Ramos (cell line): ENCODE results near the gene SCG2.

Source experiments
- in situ Hi-C: fragments of 300-500 bp; cut with MboI; formaldehyde crosslinking; loops from one replicate; pipeline ENCODE4 v1.14.3; 2022; ENCODE audit warnings: low sequenced_read_pairs; ENCODE audit not compliant: unreplicated experiment

Gene SCG2

DNA sequence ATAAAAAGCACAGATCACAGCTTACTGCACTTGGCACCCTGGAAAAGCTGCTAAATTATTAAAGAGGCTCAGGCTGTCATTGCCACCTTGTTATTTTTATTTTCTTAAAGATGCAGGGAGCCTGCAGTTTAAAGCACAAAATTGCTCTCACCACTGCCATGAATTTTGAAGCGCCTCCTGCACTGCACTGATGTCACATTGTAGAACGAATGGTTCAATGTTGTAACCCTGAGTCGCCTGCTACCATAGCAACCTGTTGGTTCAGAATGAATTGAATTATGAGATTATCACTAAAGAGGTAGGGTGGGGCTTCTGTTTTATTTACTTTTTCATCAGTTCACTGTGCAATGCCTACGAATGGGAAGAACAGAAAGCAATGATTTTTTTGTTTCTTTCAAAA, 16.5 kb downstream of the SCG2 start:
- in situ Hi-C loops = no loop called here

GRCh38 chr2:223582001-223582400, 20.2 kb downstream of the SCG2 start:
- in situ Hi-C loops = no loop called here

DNA sequence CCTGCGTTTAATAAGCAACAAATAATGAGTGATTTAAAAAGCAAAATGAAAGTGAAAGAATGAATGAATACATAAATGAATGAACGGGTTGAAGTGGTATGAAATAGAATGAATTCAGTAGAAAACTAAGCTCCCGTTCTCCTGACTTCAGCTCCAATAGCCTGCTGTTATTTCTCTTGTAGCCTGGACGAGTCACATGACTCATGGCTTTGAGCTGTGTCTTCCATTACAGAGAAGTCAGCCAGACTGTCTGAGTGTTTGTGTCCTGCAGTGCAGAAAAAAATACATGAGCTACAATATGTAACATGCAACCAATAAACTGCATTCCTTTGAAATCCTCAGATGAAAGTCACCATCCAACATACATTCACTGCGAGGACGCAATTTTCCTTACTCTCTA, 21.2 kb downstream of the SCG2 start:
- in situ Hi-C loops = no loop called here

GRCh38 chr2:223578846-223579245, 23.3 kb downstream of the SCG2 start:
- in situ Hi-C loops = no loop called here

GRCh38 chr2:223576873-223577272, 25.3 kb downstream of the SCG2 start:
- in situ Hi-C loops = no loop called here

GRCh38 chr2:223570784-223571183, 31.4 kb downstream of the SCG2 start:
- in situ Hi-C loops = no loop called here

DNA sequence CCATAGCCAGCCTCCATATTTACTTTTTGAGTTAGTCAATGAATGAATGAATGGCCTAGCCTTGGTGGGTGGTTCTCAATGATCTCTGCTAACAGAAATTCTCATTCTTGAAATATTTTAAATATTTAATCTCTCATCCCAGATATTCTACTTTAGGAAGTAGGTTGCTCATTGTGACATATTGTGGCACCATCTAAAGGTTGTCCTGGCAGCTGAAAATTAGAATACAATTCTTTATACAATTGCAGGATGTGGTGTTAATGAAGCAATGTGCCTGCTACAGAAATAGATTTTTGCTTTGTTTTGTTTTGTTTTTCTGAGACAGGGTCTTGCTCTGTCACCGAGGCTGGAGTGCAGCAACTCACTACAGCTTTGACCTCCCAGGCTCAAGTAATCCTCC, 35.8 kb downstream of the SCG2 start:
- in situ Hi-C loops = no loop called here

DNA sequence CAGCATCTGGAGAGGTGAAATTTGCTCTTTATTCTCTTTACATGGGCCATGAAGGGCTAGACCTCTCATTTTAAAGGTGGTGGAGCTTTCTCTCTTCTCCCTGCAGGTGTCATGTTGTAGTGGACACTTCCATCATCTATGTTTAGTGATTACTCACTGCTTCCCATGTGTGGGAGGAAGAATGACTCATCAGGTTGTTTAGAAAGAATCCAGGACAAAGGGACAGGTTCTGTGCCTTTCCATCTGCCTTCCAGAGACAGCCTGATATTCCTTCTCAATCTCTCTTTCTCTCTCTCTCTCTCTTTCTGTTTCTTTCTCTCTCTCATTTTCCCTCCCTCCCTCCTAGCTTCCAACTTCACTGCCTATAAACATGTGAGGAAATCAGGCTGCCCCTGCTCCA, 38.7 kb downstream of the SCG2 start:
- in situ Hi-C loops = no loop called here

DNA sequence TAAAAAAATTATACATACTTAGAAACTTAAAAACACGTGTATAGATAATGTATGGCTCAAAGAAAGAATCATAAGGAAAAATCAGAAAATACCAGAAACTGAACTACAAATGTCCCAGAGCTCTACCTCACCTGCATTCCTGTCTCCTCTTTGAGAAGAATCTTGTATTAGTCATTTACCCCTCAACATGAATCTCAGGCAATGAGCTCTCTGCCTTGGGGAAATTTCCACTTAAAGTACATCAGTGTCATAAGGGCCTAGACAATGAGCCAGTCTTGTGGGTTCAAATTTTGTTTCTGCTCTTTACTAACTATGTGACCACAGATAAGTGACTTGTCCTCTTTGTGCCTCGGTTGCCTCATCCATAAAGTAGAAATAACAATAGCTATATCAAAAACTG, 40.1 kb downstream of the SCG2 start:
- in situ Hi-C loops = no loop called here

DNA sequence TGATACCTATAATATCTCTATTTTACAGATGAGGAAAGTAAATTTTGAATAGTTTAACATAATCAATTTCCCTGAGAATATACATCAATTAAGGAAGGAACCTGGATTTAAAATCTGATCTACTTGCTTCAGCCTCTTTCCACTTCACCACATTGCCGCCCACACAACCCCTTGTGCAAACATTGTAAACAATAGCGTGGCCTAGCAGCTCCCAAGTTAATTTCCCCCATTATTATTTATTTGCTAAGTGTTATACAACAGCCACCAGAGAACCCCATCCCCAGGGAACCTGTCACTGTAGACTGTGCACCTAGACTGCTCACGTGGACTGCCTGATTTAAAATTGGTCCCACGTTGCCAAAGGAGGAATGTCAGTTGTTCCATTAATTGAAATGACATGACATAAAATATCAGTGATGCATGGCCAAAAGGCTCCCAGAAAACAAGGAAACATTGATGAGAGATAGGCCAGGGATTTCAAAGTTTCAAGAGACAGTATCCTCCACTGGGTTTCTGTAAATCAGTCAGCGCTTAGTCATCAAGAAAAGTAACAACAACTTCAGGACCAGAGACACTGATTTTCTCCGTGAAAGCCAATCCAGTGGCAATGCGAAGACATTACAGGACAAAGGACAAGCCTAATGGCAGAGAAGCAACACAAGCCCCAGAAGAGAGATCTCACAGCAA, 41.3 kb downstream of the SCG2 start:
- in situ Hi-C loops = no loop called here

GRCh38 chr2:223558970-223559369, 43.2 kb downstream of the SCG2 start:
- in situ Hi-C loops = no loop called here

- in situ Hi-C loops = no loop called here
These were observed 47.2 kb downstream of the SCG2 start for GRCh38 chr2:223554923-223555322.

GRCh38 chr2:223549215-223549614, 52.9 kb downstream of the SCG2 start:
- in situ Hi-C loops = no loop called here

GRCh38 chr2:223548194-223548593, 54.0 kb downstream of the SCG2 start:
- in situ Hi-C loops = no loop called here
